Measurements from ENCODE around the gene RESF1. TPM values are rescaled to one million over a fixed set of nuclear protein-coding genes. Genes with fewer than 3 reads are reported as not detected.

Gene RESF1
- polyA plus RNA-seq, 1 donor, result 63.6 TPM

DNA sequence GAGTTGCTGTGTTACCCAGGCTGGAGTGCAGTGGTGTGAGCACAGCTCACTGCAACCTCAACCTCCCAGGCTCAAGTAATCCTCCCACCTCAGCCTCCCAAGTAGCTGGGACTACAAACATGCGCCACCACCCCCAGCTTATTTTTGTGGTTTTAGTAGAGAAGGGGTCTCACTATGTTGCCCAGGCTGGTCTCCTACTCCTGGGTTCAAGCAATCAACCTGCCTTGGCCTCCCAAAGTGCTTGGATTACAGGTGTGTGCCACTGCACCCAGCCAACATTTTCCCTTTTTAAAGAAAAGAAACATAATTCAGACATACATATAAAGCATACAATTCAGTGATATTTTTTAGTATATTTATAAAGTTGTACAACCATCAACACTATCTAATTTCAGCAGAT is 44.4 kb downstream of the RESF1 start:
- no peak for DNase-seq

DNA sequence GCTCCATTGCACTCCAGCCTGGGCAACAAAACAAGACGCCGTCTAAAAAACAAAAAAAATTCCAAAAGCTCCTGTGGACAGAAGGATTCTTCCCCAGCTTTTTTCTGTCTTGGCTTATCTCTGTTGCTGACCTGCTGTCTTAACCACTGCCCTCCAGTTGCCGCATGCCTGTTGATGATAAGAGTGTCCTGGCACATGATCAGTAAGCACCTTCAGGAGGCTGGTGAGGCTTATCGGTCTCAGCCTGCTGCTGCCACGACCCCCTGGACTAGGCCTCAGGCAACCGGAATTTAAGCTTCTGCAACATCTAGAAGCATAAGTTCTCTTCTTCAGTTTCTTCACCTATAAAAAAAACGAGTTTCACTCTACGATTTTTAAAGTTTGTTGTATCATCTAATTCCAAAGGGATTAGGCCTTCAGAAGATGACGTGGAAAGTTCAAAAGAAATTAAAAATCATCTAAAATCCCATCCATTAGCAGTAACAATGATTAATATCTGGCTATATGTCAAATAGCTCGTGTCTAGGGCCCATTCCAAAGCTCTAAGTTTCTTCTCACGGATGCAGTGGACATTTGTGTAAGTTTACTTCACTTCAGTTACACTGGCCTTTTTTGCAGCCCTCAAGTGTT is 46.4 kb downstream of the RESF1 start:
- no peak for DNase-seq

Other genes with a start within 250 kb of the RESF1 start
- gene AMN1, start 230.4 kb upstream of the RESF1 start, polyA plus RNA-seq (ENCODE audit: insufficient read length), result 22.3 TPM
- 26.8 TPM for gene BICD1, start 147.4 kb downstream of the RESF1 start, polyA plus RNA-seq (ENCODE audit: insufficient read length)